Suppressor macrophage (primary cell): Measurements from ENCODE around the gene POLR1A.

Source experiments
- DNase-seq, 4 experiments: peaks; one replicate each; pipeline ENCODE4 v3.0.0-alpha.2; 2020 to 2022

The POLR1A gene

DNA sequence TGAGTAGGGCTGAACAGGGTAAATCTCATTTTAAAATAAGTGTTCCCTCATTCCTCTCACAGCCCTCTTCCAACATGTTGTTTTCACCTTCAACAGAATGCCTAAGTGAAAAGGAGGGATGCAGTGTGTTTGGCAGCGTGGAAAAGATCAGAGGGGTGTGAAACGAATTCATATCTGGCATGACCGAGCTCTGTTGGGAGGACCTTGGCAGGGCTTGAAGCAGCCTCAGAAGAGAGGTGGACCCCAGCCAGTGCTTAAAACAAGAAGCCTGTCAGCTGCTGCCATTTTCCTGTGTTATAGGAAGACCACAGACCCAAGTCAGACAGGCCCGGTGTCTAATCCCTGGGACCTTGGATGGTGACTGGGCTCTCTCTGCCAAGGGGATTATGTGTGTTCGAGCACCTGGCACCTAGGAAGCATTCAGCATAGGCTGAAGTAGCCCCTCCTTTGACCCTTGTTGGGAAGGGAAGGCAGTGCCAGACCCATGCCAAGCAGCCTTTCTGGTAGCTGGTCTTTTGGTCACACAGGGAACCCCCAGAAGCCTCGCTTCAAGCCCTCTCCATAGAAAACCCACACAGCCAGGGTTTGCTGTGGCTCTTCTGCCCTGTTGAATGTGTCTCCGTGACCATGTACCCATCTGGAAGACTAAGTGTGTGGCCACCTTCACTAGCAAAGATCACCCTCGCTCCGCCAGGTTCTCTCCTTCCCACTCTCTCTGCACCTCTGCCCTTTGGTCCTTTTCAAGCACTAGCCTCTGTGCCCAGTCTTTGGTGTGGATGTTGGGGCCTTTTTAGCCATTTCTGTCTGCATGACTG lies 129.4 kb downstream of the POLR1A start:
- DNase-seq, result no peak

DNA sequence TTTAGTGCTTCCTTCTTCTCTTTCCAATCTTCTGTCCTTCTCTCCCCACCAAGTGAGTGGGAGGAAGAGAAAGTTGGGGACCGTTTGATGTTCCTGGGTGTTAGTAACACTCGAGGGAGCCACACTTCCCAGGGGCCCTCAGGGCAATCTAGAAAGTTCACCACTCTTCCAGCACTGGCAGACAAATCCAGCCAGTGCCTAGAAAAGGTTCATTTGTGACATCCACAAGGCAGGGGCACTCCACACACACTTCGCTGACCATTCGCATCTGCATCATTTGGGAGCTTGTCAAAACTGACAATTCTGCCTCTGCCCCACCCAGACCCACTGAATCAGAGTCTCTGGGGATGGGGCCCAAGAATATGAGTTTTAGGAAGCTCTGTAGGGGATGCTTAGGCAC lies 130.1 kb downstream of the POLR1A start:
- no peak for DNase-seq

DNA sequence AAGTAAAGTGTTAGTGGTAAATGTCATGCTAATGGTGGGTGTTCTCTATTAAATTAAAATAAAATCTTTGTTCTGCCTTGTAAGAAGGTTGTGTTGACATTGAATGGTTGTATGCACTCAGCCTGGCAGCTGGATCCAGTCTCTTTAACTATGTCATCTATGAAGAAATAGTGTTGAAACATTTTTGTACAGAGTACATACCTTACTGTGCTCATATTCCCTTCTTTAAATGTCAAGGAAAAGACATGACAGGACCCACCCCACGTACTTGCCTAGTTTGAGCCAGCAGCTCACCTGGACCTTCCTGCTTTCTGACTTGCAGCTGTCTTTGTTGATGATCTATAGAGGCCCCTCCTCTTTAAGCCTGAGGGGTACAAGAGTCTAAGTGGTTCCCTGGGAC lies 131.3 kb downstream of the POLR1A start:
- no peak for DNase-seq

DNA sequence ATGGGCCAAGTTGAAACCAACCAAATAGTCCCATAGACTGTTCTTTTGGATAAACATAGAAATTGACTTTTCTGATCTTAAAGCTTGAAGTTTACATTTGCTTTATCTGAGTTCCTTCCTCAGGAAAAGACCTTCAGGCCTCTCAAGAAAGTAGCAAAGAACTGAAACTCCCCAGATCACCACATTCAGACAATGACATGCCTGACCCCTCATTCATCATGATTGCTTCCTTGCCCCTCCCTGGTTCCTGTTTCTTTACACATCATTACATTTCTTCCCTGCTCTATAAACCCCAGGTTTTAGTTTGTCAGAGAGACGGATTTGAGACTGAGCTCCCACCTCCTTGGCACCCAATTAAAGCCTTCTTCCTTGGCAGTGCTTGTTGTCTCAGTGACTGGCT lies 133.3 kb downstream of the POLR1A start:
- DNase-seq, result no peak

DNA sequence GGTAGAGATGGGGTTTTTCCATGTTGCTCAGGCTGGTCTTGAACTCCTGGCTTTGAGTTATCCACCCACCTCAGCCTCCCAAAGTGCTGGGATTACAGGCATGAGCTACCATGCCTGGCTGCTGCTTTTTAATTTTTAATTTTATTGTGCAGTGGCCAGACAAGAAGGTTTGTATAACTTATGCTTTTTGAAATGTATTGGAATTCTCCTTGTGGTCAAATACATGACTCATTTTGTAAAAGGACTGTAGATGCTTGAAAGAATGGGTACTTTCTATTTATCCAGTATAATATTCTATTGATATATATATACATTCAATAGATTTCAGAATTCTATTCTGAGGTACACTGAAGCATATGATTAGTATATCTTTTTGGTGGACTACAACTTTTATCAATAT lies 134.3 kb downstream of the POLR1A start:
- DNase-seq, result no peak
